HG02642 (cell line): ENCODE results near the gene CACNB4.
"Not testable (repeated sequence)": the region's sequence is repeated elsewhere in the genome, so short reads cannot be mapped to it uniquely, and the experiment has no call there.

ENCODE experiments used
- ATAC-seq: cut with Tn5 transposase; IDR thresholded peaks from one replicate; pipeline ENCODE4 v1.9.1; 2021; ENCODE audit warnings: mild to moderate bottlenecking; ENCODE audit not compliant: unreplicated experiment, poor library complexity

The CACNB4 gene

DNA sequence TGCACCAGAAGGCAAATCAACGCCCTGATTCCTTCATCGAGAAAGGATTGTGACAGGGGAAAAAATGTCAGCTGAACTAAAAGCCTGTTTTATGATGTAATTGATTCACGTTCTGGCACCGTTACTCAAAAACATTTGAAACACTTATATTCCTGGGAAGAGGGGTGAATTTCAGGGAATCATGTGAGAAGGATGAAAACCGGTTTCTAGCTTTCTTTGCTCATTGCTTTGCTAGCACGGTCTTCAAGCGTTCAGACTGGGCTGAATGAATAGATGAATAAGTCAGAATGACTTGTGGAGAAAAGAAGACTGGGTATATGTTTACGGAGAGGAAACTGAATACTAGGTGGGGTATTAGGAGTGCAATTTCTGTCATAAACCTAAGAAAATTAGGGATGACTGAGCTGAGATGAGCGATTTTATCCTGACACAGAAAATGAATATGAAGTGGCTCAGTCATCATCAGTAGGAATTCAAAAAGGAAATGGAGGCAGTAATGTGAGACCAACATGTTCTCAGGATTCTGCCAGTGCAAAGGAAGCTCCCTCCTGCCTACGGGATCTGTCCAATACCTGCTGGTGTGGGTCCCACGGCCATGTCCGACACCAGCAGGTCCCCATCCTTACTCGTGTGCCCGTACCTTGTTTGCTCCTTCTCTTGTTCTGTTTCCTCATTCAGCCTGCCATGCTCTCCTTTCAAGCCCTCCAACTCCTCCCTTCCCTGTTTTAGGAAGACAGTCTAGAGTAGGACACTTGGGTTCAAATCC is 146.0 kb downstream of the CACNB4 start:
- ATAC-seq: no peak

- ATAC-seq: peak; percentile 53
These were observed 151.1 kb downstream of the CACNB4 start for GRCh38 chr2:151947813-151948165.

DNA sequence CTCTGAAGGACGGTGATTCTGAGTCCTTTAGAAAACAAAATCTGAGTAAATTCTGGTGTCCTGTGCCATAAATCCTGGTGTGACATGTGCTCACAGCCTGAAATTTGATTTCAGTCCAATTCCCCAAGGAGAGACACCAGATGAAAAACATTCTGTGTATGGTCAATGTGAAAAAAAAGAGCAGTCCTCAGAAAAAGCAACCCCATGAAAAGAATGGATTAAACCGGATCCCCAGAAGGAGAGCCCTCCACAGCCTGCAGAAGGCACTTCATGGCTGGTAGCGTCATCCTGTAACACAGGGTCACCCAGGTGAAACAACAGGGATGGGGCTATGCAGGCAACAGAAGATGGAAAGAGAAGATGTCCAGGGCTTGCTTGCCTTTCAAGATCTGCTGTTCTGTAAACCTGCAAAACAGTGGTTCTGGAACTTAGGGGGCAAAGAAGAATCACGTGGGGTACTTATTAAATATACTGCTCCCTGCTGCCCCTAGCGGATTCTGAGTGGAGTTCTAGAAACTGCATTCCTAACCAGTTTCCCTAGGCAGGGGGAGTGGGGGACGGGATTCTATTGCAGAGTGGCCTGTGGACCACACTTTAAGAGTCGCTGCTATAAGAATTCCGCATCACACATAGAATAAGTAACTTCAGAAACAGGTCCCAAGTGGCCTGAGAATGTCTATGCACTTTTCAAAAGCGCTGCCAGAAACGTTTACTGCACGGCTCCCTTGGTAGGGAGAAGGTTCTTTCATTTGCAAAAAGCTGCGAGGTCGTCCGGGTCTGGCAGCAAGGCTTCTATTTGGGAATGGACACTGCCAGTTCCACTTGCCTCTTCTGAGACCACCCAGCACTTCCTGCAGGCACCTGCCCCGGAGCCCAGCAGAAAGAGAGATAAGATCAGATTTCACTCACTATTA is 151.7 kb downstream of the CACNB4 start:
- peak; percentile 67 for ATAC-seq

GRCh38 chr2:151946250-151946884 is 152.5 kb downstream of the CACNB4 start:
- ATAC-seq: no peak

DNA sequence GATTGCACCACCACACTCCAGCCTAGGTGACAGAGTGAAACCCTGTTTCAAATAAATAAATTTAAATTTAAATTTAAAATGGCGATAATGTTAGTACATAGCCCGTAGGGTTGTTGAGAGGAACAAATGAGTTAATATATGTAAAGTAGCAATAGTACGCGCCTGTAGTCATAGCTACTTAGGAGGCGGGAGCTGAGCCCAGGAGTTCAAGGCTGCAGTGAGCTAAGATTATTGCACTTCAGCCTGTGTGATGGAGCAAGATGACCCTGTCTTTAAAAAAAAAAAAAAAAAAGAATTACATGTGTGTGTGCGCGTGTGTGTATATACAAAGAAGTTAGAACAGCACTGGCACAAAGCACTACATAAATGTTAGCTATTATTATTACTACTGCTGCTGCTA is 153.2 kb downstream of the CACNB4 start:
- no peak for ATAC-seq

GRCh38 chr2:151945186-151945585 is 153.7 kb downstream of the CACNB4 start:
- no peak for ATAC-seq

- no peak for ATAC-seq
These were observed 155.4 kb downstream of the CACNB4 start for GRCh38 chr2:151943461-151943860.

DNA sequence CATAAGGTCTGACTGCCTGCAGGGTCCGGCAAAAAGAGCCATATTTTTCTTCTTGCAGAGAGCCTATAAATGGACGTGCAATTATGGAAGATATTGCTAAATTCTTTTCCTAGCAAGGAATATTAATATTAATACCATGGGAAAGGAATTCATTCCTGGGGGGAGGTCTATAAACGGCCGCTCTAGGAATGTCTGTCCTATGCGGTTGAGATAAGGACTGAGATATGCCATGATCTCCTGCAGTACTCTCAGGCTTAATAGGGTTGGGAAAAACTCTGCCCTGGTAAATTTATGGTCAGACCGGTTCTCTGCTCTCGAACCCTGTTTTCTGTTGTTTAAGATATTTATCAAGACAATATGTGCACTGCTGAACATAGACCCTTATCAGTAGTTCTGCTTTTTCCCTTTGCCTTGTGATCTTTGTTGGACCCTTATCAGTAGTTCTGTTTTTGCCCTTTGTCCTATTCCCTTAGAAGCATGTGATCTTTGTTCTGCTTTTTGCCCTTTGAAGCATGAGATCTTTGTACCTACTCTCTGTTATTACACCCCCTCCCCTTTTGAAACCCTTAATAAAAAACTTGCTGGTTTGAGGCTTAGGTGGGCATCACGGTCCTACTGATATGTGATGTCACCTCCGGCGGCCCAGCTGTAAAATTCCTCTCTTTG is 156.2 kb downstream of the CACNB4 start:
- not testable (repeated sequence) for ATAC-seq

GRCh38 chr2:151937966-151938365 is 160.9 kb downstream of the CACNB4 start:
- no peak for ATAC-seq

DNA sequence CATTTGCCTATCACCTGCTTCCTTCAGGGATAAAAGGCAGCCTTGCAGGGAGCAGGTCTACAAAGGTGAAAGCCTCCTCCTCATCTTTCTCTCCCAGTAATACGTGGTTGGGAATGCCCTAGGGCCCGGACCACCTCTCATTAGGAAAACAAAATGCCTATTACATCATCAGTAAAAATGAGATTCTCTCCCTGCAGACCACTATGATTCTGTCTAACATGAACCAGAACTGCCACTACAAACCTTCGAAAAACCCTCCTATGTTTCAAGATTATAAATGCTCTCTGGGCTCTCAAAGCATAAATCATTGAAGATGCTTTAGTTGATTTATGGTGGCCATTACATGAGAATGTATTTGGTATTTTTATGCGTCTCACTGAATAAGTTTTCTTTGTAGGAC is 162.2 kb downstream of the CACNB4 start:
- ATAC-seq: no peak

GRCh38 chr2:151933266-151933804 is 165.5 kb downstream of the CACNB4 start:
- no peak for ATAC-seq

GRCh38 chr2:151931756-151932155 is 167.1 kb downstream of the CACNB4 start:
- no peak for ATAC-seq

DNA sequence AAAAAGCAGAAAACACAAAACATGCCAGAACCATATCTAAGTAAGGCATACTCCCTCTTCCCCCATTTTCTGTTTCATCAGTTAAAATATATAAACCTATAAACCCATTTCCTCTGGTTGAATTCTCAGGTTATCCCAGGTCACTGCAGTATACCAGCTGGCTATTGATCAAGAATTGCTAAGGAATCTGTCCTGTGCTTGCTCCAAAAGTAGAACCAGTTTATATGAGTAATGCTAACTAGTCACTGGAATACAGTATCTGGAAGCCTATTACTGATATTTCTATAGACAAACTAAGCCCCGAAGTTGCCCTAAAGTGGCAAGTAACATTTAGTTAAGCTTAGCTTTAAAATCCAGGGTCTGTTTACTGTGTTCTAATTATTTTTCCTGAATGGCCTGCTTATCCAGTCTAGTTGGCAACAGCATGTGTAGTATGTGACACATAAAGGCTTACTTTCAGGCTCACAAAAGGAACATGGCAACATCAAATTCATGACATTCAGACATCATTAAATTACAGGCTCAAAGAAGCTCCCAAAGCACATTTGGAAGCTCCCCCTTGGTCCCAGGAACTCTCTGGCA is 167.7 kb downstream of the CACNB4 start:
- ATAC-seq: no peak

- no peak for ATAC-seq
These were observed 168.8 kb downstream of the CACNB4 start for GRCh38 chr2:151930042-151930441.

DNA sequence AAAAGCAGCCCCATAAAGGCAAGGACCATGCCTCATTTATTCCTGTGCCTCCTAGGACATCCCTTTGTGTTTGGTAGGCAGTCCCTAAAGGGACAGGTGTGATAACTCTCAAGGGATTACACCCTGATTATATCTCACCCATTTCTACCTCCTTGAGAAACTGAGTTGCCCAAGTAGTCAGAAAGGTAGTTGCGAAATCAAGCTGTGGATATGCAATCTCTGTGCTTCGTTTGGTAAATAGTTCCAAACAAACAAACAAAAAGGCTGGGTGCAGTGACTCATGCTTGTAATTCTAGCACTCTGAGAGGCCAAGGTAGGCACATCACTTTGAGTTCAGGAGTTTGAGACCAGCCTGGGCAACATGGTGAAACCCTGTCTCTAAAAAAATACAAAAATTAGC is 170.5 kb downstream of the CACNB4 start:
- no peak for ATAC-seq

DNA sequence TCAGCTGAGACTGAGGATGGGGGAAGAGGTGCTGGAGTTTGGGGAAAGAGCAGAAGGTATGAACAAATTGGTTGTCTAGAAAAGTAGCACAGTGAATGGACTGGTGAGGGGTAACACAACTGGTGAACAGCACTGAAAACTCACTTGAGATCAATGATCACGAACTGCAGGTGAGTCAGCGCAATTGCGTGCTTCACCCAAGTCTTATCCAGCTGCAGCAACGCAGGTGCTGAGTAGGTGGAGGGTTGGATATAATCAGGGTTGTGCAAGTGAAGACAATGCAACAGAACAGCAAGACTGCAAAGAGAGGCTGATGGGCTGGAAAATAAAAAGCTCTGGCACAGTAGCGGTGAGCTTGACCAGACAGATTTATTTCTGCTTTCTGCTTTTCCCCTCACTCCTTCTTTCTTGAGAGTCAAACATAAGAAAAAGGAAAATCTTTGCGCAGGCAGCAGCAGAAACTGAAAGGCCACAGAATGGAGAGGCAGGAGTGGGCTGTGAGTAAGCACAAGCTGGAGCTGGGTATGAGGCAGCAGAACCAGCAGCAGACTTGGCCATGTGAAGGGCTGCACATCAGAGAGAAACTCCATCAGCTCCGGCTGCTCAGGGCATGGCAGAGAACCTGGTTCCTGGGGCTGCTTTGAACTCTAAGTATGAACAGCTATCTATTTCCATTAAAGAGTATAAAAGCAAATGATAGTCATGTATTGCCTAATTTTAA is 171.2 kb downstream of the CACNB4 start:
- no peak for ATAC-seq

GRCh38 chr2:151922845-151923666 is 175.8 kb downstream of the CACNB4 start:
- ATAC-seq: no peak

DNA sequence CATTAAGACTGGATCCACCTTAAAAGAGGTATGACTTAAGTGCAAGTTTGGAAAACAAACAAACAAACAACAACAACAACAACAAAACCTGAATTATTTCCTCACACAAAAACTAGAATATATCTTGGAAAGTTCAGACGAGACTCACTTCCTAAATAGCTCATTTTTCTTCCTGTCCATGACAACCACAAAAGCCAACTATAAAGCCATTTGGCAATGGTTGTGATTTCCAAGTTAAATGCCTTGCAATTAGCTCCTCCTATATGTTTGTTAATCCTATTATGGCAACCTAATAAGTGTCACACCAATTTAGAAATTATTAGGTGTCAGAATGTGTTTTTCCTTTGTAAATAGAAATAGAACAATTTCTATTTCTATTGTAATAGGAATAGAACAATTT is 179.1 kb downstream of the CACNB4 start:
- no peak for ATAC-seq
